Epithelial cell of esophagus (primary cell): ENCODE data around the gene RPS15.
A peak's percentile ranks its signal among the peaks of the same experiment; 100 is the strongest.

Experiments
- DNase-seq: peaks from one replicate; pipeline ENCODE4 v3.0.0; 2010; ENCODE audit warnings: low read depth
- H3K4me3 ChIP-seq: 2 replicates; pipeline ENCODE4 v1.5.1; 2011; ENCODE audit warnings: mild to moderate bottlenecking, low read length, control low read depth
- TF ChIP-seq, protein P1 (sequence below): IDR thresholded peaks from 2 replicates; pipeline ENCODE4 v1.5.1; 2011; ENCODE audit warnings: low read depth, mild to moderate bottlenecking, low read length, control low read depth, inconsistent platforms; ENCODE audit not compliant: insufficient read depth; ENCODE audit errors: missing control alignments

Gene RPS15

GRCh38 chr19:1486720-1487575, 48.8 kb downstream of the RPS15 start:
- TF ChIP-seq, protein P1, sequence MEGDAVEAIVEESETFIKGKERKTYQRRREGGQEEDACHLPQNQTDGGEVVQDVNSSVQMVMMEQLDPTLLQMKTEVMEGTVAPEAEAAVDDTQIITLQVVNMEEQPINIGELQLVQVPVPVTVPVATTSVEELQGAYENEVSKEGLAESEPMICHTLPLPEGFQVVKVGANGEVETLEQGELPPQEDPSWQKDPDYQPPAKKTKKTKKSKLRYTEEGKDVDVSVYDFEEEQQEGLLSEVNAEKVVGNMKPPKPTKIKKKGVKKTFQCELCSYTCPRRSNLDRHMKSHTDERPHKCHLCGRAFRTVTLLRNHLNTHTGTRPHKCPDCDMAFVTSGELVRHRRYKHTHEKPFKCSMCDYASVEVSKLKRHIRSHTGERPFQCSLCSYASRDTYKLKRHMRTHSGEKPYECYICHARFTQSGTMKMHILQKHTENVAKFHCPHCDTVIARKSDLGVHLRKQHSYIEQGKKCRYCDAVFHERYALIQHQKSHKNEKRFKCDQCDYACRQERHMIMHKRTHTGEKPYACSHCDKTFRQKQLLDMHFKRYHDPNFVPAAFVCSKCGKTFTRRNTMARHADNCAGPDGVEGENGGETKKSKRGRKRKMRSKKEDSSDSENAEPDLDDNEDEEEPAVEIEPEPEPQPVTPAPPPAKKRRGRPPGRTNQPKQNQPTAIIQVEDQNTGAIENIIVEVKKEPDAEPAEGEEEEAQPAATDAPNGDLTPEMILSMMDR, result no peak
- no peak overlapping the region for H3K4me3 ChIP-seq
- no peak for DNase-seq

DNA sequence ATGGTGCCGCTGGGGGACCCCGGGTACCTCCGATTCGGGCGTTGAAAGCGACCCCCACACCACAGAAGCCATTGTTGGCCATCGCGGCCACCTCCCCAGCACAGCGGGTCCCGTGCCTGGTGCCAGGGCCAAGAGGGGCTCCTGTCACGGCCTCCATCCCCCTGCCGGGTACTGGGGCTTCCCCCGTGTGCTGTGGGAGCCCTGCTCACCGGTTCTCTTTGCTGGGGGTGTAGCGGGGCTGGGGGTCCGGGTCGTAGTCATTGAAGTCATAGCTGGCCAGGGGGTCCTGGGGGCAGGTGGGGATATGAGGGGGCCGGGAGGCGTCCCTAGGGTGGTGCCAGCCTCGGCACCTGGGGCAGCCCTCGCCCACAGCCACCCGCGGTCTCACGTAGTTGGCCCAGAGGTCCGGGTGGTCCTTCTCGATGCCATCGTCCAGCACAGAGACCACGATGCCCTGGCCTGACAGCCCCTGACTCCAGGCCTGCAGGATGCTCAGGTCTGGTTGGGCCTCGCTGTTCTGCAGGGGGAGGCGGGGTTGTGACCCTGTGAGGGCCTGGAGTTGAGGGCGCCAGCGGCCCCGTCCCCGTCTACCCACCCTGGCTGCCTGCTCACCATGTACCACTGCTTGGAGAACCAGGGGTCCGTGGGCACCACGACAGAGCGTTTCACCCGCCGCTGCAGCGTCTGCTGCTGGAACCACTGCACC, 49.5 kb downstream of the RPS15 start:
- DNase-seq, result no peak
- H3K4me3 ChIP-seq, result no peak overlapping the region
- TF ChIP-seq, protein P1, result no peak

- DNase-seq, result no peak
- TF ChIP-seq, protein P1, result no peak
- no peak overlapping the region for H3K4me3 ChIP-seq
Observed at GRCh38 chr19:1488282-1488601, 50.0 kb downstream of the RPS15 start.

GRCh38 chr19:1489463-1490310, 51.5 kb downstream of the RPS15 start:
- TF ChIP-seq, protein P1, result no peak
- H3K4me3 ChIP-seq, result peak overlapping the region; percentile 67

More at GRCh38 chr19:1489463-1490310, 51.5 kb downstream of the RPS15 start:
- no peak for DNase-seq
